GM23338 (cell line): ENCODE results near the gene ZNF33B.

Source experiments
- CREB1 ChIP-seq: fragments of 250-450 bp; sonication (Bioruptor Pico); IDR thresholded peaks from 2 replicates; pipeline ENCODE4 v1.5.0; 2020; ENCODE audit warnings: low read depth, mild to moderate bottlenecking, moderate library complexity
- EZH2 ChIP-seq: fragments of 200-600 bp; sonication (generic); IDR thresholded peaks from one replicate; pipeline ENCODE4 v1.8.0; 2017; ENCODE audit warnings: antibody characterized with exemption, mild to moderate bottlenecking, low read depth; ENCODE audit not compliant: unreplicated experiment
- EZH2phosphoT487 ChIP-seq: fragments of 200-600 bp; sonication (generic); IDR thresholded peaks from one replicate; pipeline ENCODE4 v1.8.1; 2018; ENCODE audit warnings: antibody characterized with exemption; ENCODE audit not compliant: unreplicated experiment
- JUNB ChIP-seq: IDR thresholded peaks from one replicate; pipeline ENCODE4 v1.6.1; 2016; ENCODE audit warnings: antibody characterized with exemption; ENCODE audit not compliant: unreplicated experiment
- NANOG ChIP-seq: IDR thresholded peaks from 2 replicates; pipeline ENCODE4 v1.6.1; 2016; ENCODE audit warnings: antibody characterized with exemption, borderline replicate concordance
- POLR2AphosphoS5 ChIP-seq: IDR thresholded peaks from 2 replicates; pipeline ENCODE4 v1.6.1; 2016; ENCODE audit warnings: antibody characterized with exemption, low read depth
- STAT1 ChIP-seq: IDR thresholded peaks from one replicate; pipeline ENCODE4 v1.6.1; 2016; ENCODE audit warnings: antibody characterized with exemption; ENCODE audit not compliant: unreplicated experiment
- TF ChIP-seq, protein P1 (sequence below), 2 experiments: fragments of 200-600 bp in 1 of 2; sonication (generic) in 1 of 2; conservative IDR thresholded peaks; 2 replicates each; pipeline versions ENCODE4 v1.5.1 to v1.6.1; 2016 to 2017; ENCODE audit warnings: antibody characterized with exemption in 2 of 2, low read depth in 2 of 2, mild to moderate bottlenecking in 2 of 2, moderate library complexity in 1 of 2
- TF ChIP-seq, protein P2 (sequence below): IDR thresholded peaks from 2 replicates; pipeline ENCODE4 v1.6.1; 2016; ENCODE audit warnings: antibody characterized with exemption
- TF ChIP-seq, protein P3 (sequence below): IDR thresholded peaks from one replicate; pipeline ENCODE4 v1.6.1; 2018; ENCODE audit warnings: antibody characterized with exemption; ENCODE audit not compliant: unreplicated experiment
- TF ChIP-seq, protein P4 (sequence below): fragments of 250-450 bp; sonication (Bioruptor Pico); IDR thresholded peaks from 2 replicates; pipeline ENCODE4 v1.5.0; 2020; ENCODE audit warnings: mild to moderate bottlenecking, moderate library complexity

DNA sequence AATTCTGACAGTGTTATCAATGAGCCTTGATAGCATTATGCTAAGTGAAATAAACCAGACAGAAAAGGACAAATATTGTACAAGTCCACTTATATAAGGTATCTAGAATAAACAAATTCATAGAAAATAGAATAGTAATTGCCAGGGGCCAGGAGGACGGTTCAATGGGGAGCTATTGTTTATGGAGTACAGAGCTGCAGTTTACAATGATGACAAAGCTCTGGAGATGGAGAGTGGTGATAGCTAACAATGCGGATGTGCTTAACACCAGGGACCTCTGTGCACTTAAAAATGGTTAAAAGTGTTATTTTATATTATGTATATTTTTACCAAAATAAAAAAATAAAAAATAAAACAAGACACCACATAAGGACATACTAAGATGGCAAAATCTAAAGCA is 46.1 kb upstream of the ZNF33B start:
- TF ChIP-seq, protein P1, sequence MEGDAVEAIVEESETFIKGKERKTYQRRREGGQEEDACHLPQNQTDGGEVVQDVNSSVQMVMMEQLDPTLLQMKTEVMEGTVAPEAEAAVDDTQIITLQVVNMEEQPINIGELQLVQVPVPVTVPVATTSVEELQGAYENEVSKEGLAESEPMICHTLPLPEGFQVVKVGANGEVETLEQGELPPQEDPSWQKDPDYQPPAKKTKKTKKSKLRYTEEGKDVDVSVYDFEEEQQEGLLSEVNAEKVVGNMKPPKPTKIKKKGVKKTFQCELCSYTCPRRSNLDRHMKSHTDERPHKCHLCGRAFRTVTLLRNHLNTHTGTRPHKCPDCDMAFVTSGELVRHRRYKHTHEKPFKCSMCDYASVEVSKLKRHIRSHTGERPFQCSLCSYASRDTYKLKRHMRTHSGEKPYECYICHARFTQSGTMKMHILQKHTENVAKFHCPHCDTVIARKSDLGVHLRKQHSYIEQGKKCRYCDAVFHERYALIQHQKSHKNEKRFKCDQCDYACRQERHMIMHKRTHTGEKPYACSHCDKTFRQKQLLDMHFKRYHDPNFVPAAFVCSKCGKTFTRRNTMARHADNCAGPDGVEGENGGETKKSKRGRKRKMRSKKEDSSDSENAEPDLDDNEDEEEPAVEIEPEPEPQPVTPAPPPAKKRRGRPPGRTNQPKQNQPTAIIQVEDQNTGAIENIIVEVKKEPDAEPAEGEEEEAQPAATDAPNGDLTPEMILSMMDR (conservative IDR thresholded peaks at IDR 0.05; ENCODE audit: low read depth in 2 of 2) = no peak
- TF ChIP-seq, protein P2, sequence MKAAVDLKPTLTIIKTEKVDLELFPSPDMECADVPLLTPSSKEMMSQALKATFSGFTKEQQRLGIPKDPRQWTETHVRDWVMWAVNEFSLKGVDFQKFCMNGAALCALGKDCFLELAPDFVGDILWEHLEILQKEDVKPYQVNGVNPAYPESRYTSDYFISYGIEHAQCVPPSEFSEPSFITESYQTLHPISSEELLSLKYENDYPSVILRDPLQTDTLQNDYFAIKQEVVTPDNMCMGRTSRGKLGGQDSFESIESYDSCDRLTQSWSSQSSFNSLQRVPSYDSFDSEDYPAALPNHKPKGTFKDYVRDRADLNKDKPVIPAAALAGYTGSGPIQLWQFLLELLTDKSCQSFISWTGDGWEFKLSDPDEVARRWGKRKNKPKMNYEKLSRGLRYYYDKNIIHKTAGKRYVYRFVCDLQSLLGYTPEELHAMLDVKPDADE = no peak
- no peak for TF ChIP-seq EZH2phosphoT487
- no peak for TF ChIP-seq EZH2
- TF ChIP-seq NANOG = no peak
- TF ChIP-seq POLR2AphosphoS5 = no peak
- TF ChIP-seq JUNB = no peak
- TF ChIP-seq, protein P3, sequence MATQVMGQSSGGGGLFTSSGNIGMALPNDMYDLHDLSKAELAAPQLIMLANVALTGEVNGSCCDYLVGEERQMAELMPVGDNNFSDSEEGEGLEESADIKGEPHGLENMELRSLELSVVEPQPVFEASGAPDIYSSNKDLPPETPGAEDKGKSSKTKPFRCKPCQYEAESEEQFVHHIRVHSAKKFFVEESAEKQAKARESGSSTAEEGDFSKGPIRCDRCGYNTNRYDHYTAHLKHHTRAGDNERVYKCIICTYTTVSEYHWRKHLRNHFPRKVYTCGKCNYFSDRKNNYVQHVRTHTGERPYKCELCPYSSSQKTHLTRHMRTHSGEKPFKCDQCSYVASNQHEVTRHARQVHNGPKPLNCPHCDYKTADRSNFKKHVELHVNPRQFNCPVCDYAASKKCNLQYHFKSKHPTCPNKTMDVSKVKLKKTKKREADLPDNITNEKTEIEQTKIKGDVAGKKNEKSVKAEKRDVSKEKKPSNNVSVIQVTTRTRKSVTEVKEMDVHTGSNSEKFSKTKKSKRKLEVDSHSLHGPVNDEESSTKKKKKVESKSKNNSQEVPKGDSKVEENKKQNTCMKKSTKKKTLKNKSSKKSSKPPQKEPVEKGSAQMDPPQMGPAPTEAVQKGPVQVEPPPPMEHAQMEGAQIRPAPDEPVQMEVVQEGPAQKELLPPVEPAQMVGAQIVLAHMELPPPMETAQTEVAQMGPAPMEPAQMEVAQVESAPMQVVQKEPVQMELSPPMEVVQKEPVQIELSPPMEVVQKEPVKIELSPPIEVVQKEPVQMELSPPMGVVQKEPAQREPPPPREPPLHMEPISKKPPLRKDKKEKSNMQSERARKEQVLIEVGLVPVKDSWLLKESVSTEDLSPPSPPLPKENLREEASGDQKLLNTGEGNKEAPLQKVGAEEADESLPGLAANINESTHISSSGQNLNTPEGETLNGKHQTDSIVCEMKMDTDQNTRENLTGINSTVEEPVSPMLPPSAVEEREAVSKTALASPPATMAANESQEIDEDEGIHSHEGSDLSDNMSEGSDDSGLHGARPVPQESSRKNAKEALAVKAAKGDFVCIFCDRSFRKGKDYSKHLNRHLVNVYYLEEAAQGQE = no peak
- no peak for TF ChIP-seq CREB1 (CRISPR knock-in tag)
- TF ChIP-seq STAT1 = no peak
- TF ChIP-seq, protein P4, sequence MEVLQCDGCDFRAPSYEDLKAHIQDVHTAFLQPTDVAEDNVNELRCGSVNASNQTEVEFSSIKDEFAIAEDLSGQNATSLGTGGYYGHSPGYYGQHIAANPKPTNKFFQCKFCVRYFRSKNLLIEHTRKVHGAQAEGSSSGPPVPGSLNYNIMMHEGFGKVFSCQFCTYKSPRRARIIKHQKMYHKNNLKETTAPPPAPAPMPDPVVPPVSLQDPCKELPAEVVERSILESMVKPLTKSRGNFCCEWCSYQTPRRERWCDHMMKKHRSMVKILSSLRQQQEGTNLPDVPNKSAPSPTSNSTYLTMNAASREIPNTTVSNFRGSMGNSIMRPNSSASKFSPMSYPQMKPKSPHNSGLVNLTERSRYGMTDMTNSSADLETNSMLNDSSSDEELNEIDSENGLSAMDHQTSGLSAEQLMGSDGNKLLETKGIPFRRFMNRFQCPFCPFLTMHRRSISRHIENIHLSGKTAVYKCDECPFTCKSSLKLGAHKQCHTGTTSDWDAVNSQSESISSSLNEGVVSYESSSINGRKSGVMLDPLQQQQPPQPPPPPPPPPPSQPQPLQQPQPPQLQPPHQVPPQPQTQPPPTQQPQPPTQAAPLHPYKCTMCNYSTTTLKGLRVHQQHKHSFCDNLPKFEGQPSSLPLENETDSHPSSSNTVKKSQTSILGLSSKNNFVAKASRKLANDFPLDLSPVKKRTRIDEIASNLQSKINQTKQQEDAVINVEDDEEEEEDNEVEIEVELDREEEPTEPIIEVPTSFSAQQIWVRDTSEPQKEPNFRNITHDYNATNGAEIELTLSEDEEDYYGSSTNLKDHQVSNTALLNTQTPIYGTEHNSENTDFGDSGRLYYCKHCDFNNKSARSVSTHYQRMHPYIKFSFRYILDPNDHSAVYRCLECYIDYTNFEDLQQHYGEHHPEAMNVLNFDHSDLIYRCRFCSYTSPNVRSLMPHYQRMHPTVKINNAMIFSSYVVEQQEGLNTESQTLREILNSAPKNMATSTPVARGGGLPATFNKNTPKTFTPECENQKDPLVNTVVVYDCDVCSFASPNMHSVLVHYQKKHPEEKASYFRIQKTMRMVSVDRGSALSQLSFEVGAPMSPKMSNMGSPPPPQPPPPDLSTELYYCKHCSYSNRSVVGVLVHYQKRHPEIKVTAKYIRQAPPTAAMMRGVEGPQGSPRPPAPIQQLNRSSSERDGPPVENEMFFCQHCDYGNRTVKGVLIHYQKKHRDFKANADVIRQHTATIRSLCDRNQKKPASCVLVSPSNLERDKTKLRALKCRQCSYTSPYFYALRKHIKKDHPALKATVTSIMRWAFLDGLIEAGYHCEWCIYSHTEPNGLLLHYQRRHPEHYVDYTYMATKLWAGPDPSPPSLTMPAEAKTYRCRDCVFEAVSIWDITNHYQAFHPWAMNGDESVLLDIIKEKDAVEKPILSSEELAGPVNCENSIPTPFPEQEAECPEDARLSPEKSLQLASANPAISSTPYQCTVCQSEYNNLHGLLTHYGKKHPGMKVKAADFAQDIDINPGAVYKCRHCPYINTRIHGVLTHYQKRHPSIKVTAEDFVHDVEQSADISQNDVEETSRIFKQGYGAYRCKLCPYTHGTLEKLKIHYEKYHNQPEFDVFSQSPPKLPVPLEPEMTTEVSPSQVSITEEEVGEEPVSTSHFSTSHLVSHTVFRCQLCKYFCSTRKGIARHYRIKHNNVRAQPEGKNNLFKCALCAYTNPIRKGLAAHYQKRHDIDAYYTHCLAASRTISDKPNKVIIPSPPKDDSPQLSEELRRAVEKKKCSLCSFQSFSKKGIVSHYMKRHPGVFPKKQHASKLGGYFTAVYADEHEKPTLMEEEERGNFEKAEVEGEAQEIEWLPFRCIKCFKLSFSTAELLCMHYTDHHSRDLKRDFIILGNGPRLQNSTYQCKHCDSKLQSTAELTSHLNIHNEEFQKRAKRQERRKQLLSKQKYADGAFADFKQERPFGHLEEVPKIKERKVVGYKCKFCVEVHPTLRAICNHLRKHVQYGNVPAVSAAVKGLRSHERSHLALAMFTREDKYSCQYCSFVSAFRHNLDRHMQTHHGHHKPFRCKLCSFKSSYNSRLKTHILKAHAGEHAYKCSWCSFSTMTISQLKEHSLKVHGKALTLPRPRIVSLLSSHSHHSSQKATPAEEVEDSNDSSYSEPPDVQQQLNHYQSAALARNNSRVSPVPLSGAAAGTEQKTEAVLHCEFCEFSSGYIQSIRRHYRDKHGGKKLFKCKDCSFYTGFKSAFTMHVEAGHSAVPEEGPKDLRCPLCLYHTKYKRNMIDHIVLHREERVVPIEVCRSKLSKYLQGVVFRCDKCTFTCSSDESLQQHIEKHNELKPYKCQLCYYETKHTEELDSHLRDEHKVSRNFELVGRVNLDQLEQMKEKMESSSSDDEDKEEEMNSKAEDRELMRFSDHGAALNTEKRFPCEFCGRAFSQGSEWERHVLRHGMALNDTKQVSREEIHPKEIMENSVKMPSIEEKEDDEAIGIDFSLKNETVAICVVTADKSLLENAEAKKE (CRISPR knock-in tag) = no peak
